GM18508 (cell line): ENCODE results near the gene KRTAP10-5.
"Not testable (repeated sequence)": the region's sequence is repeated elsewhere in the genome, so short reads cannot be mapped to it uniquely, and the experiment has no call there.

Experiments
- ATAC-seq: cut with Tn5 transposase; IDR thresholded peaks from one replicate; pipeline ENCODE4 v1.9.1; 2021; ENCODE audit warnings: moderate number of reproducible peaks; ENCODE audit not compliant: insufficient read depth, unreplicated experiment

Gene KRTAP10-5

GRCh38 chr21:44612029-44612486 is 31.7 kb upstream of the KRTAP10-5 start, which contains the start of gene KRTAP10-8:
KRTAP10-8 (plus strand) TSS chr21:44612079; CDS start chr21:44612101, 22 bp downstream.
- ATAC-seq = no peak

GRCh38 chr21:44611551-44611950 is 31.1 kb upstream of the KRTAP10-5 start:
- no peak for ATAC-seq

GRCh38 chr21:44610157-44610843 is 29.9 kb upstream of the KRTAP10-5 start:
- not testable (repeated sequence) for ATAC-seq

GRCh38 chr21:44609193-44609592 is 28.8 kb upstream of the KRTAP10-5 start:
- ATAC-seq = no peak

- ATAC-seq = no peak
Observed at GRCh38 chr21:44606495-44606894, 26.1 kb upstream of the KRTAP10-5 start.

GRCh38 chr21:44603911-44604310 is 23.5 kb upstream of the KRTAP10-5 start:
- ATAC-seq = no peak

GRCh38 chr21:44603109-44603875 is 22.9 kb upstream of the KRTAP10-5 start:
- no peak for ATAC-seq

GRCh38 chr21:44602463-44602850 is 22.1 kb upstream of the KRTAP10-5 start:
- ATAC-seq = no peak

GRCh38 chr21:44601596-44602462 is 21.4 kb upstream of the KRTAP10-5 start:
- no peak for ATAC-seq

GRCh38 chr21:44601091-44601490 is 20.7 kb upstream of the KRTAP10-5 start:
- not testable (repeated sequence) for ATAC-seq

GRCh38 chr21:44600118-44600978 is 19.9 kb upstream of the KRTAP10-5 start, which contains the start of gene KRTAP10-7:
KRTAP10-7 (plus strand) TSS chr21:44600597; CDS start chr21:44600622, 25 bp downstream.
- not testable (repeated sequence) for ATAC-seq

GRCh38 chr21:44599264-44600029 is 19.0 kb upstream of the KRTAP10-5 start:
- no peak for ATAC-seq

- no peak for ATAC-seq
Observed at GRCh38 chr21:44598061-44598460, 17.7 kb upstream of the KRTAP10-5 start.

- ATAC-seq = no peak
Observed at GRCh38 chr21:44596068-44596725, 15.8 kb upstream of the KRTAP10-5 start.

- no peak for ATAC-seq
Observed at GRCh38 chr21:44595524-44595923, 15.1 kb upstream of the KRTAP10-5 start.

GRCh38 chr21:44594406-44594916 is 14.1 kb upstream of the KRTAP10-5 start:
- no peak for ATAC-seq

- no peak for ATAC-seq
Observed at GRCh38 chr21:44593598-44594405, 13.4 kb upstream of the KRTAP10-5 start.
